NCI-H510A treated with DMSO at 0.1 percent for 48 hours (cell line): Measurements from ENCODE around the gene PWP2.
"Not testable (repeated sequence)": the region's sequence is repeated elsewhere in the genome, so short reads cannot be mapped to it uniquely, and the experiment has no call there.

Experiments used
- DNase-seq: peaks from one replicate; lab custom pipeline; 2025; lab: John Stamatoyannopoulos, UW

Gene PWP2

DNA sequence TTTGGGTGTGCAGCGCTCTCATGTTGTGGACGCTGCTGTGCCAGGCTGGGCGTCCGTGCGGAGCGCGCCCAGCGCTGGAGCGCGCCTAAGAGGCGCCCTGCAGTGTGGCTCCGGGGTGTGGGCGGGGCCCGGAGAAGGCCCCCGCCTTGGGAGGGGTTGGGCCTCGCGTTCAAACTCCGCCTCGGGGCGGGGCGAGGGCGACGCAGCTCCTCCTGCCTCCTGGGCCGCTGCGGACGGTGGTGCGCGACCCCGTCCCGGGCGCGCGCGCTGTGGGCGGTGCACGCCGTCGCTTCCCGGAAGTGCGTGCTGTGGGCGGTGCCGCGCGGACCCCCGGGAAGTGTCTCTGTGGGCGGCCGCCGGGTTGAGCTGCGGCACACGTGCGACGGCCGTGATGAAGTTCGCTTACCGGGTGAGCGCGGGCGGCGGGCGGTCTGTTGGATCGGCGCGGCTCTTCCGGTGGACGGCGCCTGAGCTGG, at the start of gene PWP2:
TSS of gene PWP2 (plus strand) at position 374 of the 476 bp plus-strand sequence. CDS start at position 392, 18 bp downstream.
- not testable (repeated sequence) for DNase-seq

DNA sequence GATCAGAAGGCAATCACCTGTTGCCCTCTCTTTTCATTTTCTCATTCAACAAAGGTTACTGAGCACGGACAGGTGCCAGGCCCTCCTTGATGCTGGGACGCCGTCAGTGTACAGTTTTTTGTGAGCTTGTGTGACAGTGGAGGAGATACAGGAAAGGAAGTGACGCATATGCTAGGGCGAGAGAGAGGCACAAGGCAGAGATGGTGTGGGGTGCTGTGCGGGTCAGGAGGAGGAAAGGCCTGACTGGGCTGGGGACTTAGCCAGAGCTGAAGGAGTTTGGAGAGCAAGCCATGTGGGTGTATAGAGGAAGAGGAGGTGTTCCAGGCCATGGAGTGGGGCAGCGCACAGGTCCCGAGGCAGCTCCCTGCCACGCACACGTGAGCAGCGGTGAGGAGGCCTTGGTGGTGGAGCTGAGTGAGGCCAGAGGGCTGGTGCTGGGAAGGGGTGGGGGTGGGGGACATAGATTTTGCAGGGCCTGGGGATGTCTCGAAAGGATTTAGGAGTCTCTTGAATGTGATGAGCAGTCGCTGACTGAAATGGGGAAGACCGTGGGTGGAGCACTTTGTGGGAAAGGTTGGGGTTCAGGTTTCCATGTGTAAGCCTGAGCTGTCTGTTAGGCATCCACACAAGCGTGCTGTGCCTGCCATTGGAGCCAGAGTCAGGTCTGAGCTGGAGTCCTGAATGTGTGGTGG, 49.1 kb upstream of the PWP2 start:
- DNase-seq: no peak

DNA sequence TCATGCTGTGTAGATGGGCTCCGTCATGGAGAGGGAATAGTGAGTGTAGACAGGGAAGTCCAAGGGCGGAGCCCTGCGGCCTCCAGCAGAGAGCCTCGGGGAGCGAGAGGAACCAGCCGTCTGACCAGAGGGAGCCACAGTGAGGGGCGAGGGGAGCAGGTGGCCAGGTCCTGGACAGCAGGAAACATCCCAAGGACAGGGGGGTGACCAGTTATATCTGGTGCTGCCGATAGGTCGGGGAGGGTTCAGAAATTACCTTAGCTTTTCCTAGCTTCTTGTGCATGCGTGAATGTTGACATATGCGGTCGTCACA, 48.6 kb upstream of the PWP2 start:
- DNase-seq: no peak

DNA sequence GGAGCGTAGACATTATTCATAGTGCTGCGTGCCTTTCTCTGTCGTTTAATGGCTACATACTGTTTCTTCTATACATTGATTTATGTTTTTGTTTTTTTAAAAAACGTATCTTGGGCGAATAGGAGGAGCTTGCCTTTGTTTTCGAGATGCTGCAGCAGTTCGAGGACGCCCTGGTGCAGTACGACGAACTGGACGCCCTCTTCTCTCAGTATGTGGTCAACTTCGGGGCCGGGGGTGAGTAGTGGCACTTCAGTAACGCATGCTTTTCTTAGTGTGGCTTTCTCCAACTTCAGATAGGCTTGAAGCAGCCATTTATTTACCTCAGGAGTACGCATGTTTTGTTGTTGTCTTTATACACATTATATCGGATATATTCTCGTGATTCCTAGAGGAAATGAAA, 48.2 kb upstream of the PWP2 start:
- no peak for DNase-seq

DNA sequence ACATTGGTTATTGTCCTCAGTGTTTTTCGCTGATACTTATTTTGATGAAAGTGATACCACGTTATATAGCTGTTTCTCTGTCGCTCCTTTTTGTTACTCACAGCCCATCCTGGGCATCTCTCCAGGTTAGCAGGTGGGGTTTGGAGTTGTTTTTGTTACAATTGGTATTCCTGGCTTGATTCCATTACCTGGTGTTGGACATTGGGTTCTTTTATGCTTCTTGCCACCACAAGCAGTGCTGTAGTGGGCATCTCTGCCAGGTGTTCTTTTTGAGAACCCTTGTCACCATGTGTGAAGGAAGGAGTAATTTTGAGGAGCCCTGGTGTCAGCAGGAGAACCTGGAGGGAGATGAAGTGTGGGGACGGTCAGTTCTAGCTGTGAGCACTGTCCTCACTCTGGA, 47.5 kb upstream of the PWP2 start:
- DNase-seq: no peak

DNA sequence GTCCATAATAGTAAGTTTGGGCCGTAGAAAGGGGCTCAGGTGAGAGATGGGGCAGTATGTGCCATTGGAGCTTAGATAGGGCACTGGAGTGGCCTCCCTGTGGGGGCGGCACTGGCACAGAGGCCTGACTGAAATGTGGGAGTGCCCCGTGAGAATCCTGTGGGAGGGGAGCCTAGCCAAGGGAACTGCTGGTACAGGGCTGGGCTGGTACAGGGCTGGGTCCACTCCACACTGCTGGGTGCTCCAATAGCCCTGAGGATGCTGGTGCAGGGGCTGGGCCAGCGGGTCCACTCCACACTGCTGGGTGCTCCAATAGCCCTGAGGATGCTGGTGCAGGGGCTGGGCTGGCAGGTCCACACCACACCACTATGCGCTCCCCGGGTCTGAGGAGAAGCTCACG, 44.8 kb upstream of the PWP2 start:
- no peak for DNase-seq

DNA sequence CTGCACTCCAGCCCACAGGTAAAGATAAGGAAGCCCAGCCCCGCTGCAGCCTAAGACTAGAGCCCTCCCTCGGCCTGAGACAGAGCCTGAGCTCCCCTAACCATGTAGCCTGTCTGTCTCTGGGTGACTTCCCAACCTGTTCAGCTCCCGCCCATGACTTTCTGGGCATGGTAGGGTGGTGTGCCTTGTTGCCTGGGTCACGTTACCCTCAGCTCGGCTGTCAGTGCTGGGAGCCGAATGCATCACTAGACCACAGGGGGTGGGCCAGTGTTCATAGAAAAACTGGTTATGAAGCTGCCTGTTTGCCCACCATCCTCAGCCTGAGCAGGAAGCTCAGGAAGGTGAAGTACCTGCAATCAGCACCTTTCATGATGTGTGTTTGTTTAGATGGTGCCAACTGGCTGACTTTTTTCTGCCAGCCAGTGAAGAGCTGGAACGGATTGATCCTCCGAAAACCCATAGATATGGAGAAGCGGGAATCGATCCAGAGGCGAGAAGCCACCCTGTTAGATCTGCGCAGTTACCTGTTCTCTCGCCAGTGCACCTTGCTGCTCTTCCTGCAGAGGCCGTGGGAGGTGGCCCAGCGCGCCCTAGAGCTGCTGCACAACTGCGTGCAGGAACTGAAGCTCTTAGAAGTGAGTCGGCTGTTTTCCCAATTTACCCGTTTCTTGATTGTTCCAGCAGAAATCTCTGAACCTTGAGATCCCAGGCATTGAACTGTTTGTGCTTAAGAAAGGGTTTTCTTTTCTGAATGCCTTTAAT, 43.9 kb upstream of the PWP2 start:
- DNase-seq: no peak

DNA sequence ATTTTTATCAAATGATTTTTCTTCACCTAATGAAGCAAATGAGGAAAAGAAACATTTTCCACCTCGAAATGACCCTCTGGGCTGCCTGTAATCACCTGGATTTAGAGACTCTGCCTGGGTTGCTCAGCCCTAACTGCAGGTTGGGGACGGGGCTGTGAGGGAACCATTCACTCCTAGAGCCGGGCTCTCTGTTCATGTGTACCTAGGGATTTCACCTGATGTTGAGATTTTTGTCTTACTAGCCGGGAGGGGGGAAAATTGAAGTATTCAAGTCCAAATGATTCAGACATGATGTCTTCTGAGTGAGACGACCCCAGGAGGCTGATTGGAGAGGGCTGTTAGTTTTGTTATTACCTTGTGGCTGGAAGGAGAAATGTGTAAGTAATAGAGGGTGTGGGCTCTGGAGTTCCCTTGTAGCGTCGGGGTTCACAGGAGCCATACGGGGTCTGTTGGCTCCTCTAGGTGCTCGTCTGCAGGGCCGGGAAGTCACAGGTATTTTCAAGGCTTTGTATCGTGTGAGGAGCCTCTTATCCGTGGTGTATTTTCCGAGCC, 42.3 kb upstream of the PWP2 start:
- no peak for DNase-seq

DNA sequence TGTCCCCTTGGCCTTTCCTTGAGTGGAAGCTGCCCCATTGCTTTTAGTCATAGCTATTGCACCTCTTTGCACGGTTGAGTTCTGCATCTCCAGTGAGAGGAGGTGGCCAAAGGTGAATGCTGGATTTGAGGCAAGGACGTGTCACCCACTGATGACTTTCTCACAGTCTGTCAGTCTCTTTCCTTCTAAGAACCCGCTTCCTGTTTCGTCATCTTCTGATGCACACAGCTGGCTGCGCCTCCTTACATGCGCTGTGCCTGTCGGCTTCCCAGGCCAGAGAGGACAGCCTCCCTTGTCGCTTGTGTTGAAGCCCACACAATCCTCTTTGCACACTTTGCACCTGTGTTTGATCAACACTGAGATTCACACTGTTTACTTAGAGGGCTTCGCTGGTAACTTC, 41.8 kb upstream of the PWP2 start:
- DNase-seq: peak; percentile 12

DNA sequence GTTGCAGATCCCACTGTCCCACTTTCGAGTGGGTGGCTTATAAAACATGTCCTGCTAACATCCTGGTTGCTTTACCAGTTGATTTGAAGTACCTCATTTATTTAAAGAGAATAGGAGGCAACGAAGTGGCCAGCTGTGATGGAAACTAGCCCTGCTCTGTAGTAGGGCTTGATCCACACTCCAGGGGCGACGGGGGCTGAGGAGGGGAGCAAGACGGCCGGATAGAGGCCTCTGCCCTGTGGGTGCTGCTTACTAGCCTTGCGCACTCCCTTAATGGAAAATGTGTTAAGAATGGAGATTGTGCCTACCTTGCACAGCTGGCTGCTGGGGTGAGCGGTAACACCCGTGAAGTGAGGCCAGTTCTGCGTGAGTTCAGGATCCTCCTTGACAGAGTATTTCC, 41.1 kb upstream of the PWP2 start:
- DNase-seq: no peak

DNA sequence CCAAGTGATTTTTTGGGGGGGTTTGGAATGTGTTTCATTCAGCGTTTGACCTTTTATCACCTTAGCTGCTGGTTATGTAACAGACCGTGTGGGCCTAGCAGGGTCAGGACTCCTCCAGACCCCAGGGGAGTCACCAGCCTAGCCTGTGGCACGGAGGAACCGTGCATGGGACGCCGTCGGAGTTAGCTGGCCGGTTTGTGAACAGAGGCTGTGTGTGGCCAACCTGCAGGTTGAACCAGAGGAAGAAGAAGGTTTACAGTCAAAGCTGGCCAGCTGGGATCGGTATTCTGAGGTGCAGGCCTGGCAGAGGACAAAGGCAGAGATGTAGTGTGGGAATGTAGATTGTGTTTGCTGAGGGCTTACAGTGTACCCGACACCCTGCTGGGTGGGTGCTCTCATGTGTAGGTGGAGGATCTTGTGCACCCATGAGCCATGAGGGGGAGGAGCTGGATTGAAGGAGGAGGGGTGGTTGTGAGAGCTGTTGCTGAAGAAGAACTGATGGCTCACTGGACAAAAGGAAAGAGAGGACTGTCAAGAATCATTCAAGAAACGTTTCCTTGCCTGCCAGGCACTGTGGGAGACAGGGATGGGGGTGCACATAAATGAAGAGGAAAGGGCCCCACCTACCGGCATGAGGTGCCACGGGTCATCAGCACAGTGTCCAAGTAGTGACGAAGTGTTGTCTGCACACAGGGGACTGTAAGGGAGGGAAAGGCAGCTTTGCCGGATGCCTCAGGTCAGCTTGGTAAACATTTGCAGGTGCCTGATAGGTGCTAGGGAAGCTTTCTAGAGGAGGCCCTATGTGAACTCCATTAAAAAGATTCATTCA, 40.0 kb upstream of the PWP2 start:
- DNase-seq: no peak

DNA sequence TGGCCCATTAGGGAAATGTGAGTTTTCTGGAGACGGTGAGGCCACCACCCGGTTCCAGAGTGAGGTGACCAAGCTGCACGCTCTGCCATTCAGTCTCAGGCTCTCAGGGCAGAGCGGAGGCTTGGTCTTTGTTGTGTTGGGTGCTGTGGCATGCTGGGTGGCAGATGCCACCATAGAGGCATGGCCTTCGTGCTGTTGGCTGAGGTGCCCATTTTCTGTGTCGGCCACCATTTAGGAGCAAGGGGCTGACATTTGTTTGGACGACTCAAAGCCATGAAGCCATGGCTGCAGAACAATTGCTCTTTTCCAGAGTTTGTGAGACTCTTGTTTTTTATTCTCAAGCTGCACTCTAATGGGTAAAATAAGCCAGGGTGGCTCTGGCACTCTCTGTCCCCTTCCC, 36.8 kb upstream of the PWP2 start:
- DNase-seq: no peak

DNA sequence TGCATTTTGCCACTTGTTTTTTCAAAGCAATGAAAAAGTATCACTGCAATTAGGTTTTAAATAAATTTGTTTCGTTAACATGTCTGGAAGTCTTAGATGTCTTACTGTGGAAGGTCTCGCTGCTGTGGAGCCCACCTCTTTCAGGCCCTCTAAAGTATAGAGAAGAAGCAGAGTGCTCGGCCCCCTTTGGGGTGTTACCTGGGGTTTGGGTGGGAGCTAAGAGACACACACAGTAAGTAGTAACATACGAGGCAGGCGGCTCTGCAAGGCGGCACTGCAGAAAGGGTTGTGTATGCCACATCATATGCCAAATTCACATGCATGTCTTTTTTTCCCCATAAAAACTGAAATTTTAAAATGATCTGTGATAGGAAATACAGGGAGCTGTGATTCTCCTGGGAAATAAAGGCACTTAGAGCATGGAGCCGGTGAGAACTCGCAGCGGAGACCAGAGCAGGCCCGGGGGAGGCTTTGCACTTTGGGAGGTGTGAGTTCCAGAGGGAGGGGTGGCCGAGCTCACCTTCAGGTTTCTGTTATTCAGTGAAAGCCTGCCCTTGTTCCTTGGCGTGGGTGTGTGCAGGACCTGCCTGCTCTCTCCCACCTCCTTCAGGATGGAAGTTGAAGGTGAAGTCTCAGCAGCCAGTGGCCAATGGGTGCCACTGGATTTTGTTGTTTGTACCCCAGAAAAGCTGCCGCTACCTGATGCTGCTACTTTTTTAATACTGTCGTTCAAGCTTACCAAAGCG, 35.7 kb upstream of the PWP2 start:
- no peak for DNase-seq

DNA sequence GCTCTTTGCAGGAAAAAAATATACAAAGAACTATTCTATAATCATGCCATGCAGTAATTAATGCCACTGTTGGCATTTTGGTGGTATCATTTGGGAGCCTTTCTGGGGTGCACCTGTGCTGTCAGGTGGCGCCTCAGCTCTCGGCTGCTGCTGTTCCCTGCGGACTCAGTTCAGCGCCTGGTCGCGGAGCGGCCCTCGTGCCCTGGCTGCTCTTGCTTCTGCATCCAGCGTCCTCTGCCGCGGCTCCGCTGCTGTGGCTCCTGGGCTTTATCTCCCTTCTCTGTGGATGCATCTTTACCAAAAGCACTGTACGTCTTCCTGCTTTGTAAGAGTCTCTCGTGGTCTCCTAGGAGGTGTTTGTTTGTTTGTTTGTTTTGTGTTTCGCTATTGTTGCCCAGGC, 35.1 kb upstream of the PWP2 start:
- DNase-seq: no peak

DNA sequence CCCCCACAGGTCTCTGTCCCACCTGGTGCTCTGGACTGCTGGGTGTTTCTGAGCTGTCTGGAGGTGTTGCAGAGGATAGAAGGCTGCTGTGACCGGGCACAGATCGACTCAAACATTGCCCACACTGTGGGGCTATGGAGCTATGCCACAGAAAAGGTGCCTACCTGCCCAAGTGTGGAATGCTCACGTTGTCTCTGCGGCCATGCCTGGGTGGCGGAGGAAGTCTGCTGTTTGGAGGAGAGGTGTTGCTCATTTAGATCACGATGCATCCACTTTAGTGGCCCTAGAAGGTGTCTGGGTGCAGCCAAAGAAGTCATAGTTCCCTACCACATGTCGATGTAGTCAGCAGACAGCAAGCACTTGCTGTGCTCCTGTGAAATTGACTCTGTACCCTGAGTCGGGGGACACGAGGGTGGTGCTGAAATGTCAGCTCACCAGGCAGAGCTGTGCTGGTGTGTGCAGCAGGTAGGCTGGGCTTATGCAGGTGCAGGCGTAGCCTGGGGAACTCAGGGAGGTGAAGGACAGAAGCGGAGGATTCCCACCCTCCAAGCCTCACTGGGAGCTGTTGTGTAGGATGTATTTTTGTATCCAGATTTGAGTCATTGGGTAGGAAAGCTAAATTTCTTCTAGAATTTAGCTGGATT, 32.8 kb upstream of the PWP2 start:
- no peak for DNase-seq

DNA sequence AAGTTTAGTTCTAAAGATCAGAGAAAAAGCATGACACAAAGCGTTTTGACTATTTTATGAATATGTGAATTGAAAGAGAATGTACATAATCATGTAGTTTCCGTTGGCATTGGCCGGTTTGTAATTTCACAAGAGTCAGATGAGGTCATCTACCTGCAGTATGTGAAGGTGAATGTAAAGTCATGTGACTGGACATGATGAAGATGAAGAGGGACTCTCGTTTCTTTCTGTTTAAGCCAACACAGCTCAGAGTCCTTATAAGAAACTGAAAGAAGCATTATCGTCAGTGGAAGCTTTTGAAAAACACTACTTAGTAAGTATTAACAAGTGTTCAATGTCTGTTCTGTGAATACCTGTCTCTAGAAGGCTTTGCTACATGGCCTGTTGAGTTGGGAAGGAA, 30.9 kb upstream of the PWP2 start:
- no peak for DNase-seq

DNA sequence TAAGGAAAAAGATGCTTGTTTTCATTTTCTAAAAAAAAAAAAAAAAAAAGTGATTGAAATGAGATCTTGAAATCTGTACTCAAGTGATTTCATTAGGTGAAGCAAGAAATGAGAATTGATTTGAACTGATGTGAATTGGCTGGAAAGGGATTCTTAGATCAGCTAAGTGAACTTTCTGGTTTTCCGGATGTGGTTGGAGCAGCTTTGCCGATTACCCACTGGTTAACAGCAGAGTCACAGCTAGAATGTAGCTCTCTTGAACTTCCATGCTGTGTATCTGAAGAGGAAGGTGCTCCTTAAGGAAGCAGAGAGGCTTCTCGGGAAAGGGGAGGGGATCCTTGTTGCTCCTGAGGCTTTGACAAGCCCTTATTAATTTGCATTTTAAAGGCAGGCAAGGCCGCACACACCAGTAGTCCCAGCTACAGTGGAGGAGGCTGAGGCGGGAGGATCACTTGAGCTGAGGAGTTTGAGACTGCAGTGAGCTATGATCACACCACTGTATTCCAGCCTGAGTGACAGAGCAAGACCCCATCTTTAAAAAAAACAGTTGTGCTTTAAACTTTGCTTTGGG, 28.7 kb upstream of the PWP2 start:
- DNase-seq: no peak

DNA sequence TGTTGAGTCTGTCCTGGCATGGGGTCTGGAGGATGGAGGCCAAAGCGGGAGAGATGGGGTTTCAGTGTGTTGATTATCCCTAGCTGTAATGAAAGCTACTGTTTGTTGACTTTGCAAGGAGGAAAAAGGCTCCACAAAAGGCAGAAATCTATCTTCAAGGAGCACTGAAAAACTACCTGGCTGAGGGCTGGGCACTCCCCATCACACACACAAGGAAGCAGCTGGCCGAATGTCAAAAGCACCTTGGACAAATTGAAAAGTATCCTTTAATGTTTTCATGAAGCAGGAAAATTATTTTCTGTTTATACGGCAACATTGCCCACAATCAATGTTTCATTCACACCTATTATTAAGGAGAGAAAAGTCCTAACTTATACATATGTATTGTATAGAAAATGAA, 27.8 kb upstream of the PWP2 start:
- no peak for DNase-seq

DNA sequence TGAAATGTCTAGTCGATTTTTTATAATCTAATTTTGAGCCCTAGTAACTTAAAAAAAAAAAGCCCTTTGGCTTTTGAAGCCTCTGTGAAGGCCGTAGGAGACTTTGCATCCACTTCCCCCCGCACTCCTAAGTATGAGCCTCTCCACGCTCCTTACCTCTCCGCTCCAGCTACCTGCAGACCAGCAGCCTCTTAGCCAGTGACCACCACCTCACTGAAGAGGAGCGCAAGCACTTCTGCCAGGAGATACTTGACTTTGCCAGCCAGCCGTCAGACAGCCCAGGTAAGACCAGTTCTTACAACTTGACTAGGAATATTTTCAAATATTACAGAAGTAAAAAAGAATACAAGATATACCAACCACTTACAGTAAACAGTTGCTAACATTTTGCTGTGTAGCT, 27.4 kb upstream of the PWP2 start:
- DNase-seq: no peak

DNA sequence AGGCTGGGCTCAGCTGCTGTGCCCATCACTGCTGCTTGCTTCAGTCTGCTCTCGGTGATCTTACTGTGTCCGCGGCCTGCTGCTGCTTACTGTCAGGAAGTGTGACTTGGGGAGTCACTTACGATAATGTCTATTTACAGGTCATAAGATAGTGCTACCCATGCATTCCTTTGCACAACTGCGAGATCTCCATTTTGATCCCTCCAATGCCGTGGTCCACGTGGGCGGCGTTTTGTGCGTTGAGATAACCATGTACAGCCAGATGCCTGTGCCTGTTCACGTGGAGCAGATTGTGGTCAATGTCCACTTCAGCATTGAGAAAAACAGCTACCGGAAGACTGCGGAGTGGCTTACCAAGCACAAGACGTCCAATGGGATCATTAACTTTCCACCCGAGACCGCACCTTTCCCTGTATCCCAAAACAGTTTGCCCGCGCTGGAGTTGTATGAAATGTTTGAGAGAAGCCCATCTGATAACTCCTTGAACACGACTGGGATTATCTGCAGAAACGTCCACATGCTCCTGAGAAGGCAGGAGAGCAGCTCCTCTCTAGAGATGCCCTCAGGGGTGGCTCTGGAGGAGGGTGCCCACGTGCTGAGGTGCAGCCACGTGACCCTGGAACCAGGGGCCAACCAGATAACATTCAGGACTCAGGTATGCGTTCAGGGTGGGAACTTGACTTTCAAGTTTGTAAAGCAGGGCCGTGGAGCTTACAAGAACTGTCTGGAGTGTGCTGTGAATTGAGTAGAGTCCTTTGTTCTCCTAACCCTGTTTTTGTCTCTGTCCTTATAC, 24.4 kb upstream of the PWP2 start:
- no peak for DNase-seq
